Erythroblast (primary cell): Measurements from ENCODE around the gene CNTN4.

Experiments used
- GATA1 ChIP-seq: IDR thresholded peaks from 2 replicates; pipeline ENCODE4 v1.6.1; 2011; ENCODE audit warnings: low read depth, mild to moderate bottlenecking, control low read depth, low read length, moderate library complexity
- POLR2A ChIP-seq: IDR thresholded peaks from 2 replicates; pipeline ENCODE4 v1.6.1; 2011; ENCODE audit warnings: mild to moderate bottlenecking, low read length

- TF ChIP-seq POLR2A (no peak), GATA1 (no peak)
Measured at GRCh38 chr3:2873986-2874385, 775.3 kb downstream of the CNTN4 start.
